ENCODE results near the gene RPS6KC1. TPM values are rescaled to one million over a fixed set of nuclear protein-coding genes. Genes with fewer than 3 reads are reported as not detected.

Gene RPS6KC1
- total and polyA plus RNA-seq, 2 donors (not counting 1 experiment from before 2014, with no cell fraction given) = 2.4 to 19.0 TPM

DNA sequence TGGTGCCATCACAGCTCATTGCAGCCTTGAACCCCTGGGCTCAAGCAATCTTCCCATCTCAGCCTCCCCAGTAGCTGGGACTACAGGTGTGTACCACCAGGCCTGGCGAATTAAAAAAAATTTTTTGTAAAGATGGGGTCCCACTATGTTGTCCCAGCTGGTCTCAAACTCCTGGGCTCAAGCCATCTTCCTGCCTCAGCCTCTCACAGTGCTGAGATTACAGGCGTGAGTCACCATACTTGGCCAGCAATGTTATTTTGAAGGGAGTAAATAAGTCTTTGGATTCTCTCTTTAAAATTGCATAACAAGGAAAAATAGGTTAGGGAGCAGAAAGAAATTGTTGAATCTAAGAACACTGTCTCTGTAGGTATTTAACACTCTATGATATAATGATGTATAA lies 111.3 kb downstream of the RPS6KC1 start:
- Mint-ChIP-seq H3K27me3 (no peaks in the 10 kb centered on the region), H3K27ac (no peak overlapping the region), H3K4me3 (no peak overlapping the region), H3K4me1 (no peaks in the 10 kb centered on the region), H3K9me3 (ENCODE audit: insufficient read depth) (peaks cover 3% of the 10 kb centered on the region)
- Histone ChIP-seq H4K20me1 (ENCODE audit: control insufficient read depth, insufficient read depth, low read length, poor library complexity, severe bottlenecking) (no peaks in the 10 kb centered on the region), H3K4me1 (ENCODE audit: control insufficient read depth in 2 of 2, insufficient read depth in 2 of 2, low read length in 2 of 2) (no peaks in the 10 kb centered on the region), H3K27me3 (replicated peaks in 1 of 4; ENCODE audit: control extremely low read depth in 1 of 4, control insufficient read depth in 3 of 4, insufficient read depth in 4 of 4, low read length in 3 of 4) (no peaks in the 10 kb centered on the region), H3K27ac (ENCODE audit: low read length in 2 of 2) (no peak overlapping the region), H3K79me2 (ENCODE audit: control insufficient read depth, insufficient read depth, low read length) (no peaks in the 10 kb centered on the region), H2AFZ (ENCODE audit: insufficient read depth, low read depth, low read length, poor library complexity, severe bottlenecking) (no peak overlapping the region), H3K9me3 (ENCODE audit: control extremely low read depth in 1 of 3, control insufficient read depth in 2 of 3, insufficient read depth in 1 of 3, low read length in 2 of 3) (peaks cover 0 to 1% (median 0%) of the 10 kb centered on the region in 3 donors), H3K36me3 (replicated peaks in 1 of 2; ENCODE audit: control extremely low read depth in 1 of 2, control insufficient read depth in 1 of 2, extremely low read depth in 1 of 2, insufficient read depth in 2 of 2, low read length in 1 of 2) (peaks cover 3 to 4% of the 10 kb centered on the region in 2 experiments), H3K4me3 (ENCODE audit: control extremely low read depth in 1 of 5, extremely low read depth in 1 of 5, insufficient read depth in 1 of 5, low read depth in 2 of 5, low read length in 4 of 5) (no peak overlapping the region), H3K4me2 (replicated peaks; ENCODE audit: low read depth, low read length, poor library complexity, severe bottlenecking) (no peak overlapping the region), H3K9ac (ENCODE audit: low read length) (no peak overlapping the region)
- WGBS (ENCODE audit: insufficient coverage) = no CpG with 5 or more reads among the region's 2 CpGs
- TF ChIP-seq CTCF (IDR thresholded peaks at IDR 0.05) (no peak), EZH2 (IDR thresholded peaks at IDR 0.05; ENCODE audit: borderline replicate concordance, insufficient read depth, low read depth, low read length, poor library complexity, severe bottlenecking) (no peak)
- DNase-seq = no peak
- CTCF ChIA-PET = no interaction called here
- POLR2A ChIA-PET = no interaction called here
- ATAC-seq (ENCODE audit: low read depth) = no peak
- intact Hi-C loops (cut with micrococcal nuclease) = no loop called here

DNA sequence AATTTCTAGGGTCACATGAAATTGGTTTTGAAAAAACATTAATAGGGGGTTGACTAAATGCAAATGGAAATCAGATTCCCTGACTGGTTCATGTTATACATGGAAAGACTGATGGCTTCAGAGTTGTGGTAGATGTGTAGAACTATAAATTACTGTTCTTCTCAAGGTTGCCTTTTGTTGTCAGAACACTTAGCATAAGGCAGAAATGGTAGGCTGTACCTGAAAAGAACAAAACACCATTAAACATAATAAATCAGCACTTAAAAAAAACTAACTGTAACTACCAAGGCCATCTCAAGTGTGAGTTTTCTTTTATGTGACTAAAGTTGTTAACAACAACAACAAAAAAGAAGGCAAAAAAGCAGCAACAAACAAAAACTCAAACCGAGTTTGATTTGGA lies 111.8 kb downstream of the RPS6KC1 start:
- DNase-seq = no peak
- no peak overlapping the region for H3K4me3 Mint-ChIP-seq
- Histone ChIP-seq H3K4me3 (ENCODE audit: control extremely low read depth in 1 of 5, extremely low read depth in 1 of 5, insufficient read depth in 1 of 5, low read depth in 2 of 5, low read length in 4 of 5) (no peak overlapping the region), H3K4me2 (replicated peaks; ENCODE audit: low read depth, low read length, poor library complexity, severe bottlenecking) (no peak overlapping the region), H3K27ac (ENCODE audit: low read length in 2 of 2) (no peak overlapping the region), H4K20me1 (ENCODE audit: control insufficient read depth, insufficient read depth, low read length, poor library complexity, severe bottlenecking) (no peaks in the 10 kb centered on the region), H3K36me3 (replicated peaks in 1 of 2; ENCODE audit: control extremely low read depth in 1 of 2, control insufficient read depth in 1 of 2, extremely low read depth in 1 of 2, insufficient read depth in 2 of 2, low read length in 1 of 2) (peaks cover 3 to 4% of the 10 kb centered on the region in 2 experiments), H3K9ac (ENCODE audit: low read length) (no peak overlapping the region), H3K79me2 (ENCODE audit: control insufficient read depth, insufficient read depth, low read length) (no peaks in the 10 kb centered on the region), H3K27me3 (replicated peaks in 1 of 4; ENCODE audit: control extremely low read depth in 1 of 4, control insufficient read depth in 3 of 4, insufficient read depth in 4 of 4, low read length in 3 of 4) (no peaks in the 10 kb centered on the region), H3K9me3 (ENCODE audit: control extremely low read depth in 1 of 3, control insufficient read depth in 2 of 3, insufficient read depth in 1 of 3, low read length in 2 of 3) (peaks cover 0 to 1% (median 0%) of the 10 kb centered on the region in 3 donors), H2AFZ (ENCODE audit: insufficient read depth, low read depth, low read length, poor library complexity, severe bottlenecking) (no peak overlapping the region), H3K4me1 (ENCODE audit: control insufficient read depth in 2 of 2, insufficient read depth in 2 of 2, low read length in 2 of 2) (no peaks in the 10 kb centered on the region)
- ChIA-PET CTCF (no interaction called here), POLR2A (no interaction called here)
- peaks cover 3% of the 10 kb centered on the region for H3K9me3 Mint-ChIP-seq (ENCODE audit: insufficient read depth)
- ATAC-seq (ENCODE audit: low read depth) = no peak
- H3K27me3 Mint-ChIP-seq = no peaks in the 10 kb centered on the region
- WGBS (ENCODE audit: insufficient coverage) = no CpG with 5 or more reads among the region's 1 CpG
- intact Hi-C loops (cut with micrococcal nuclease) = no loop called here
- no peaks in the 10 kb centered on the region for H3K4me1 Mint-ChIP-seq
- TF ChIP-seq CTCF (IDR thresholded peaks at IDR 0.05) (no peak), EZH2 (IDR thresholded peaks at IDR 0.05; ENCODE audit: borderline replicate concordance, insufficient read depth, low read depth, low read length, poor library complexity, severe bottlenecking) (no peak)
- no peak overlapping the region for H3K27ac Mint-ChIP-seq
